ENCODE data around the gene SLC4A2. TPM values are rescaled to one million over a fixed set of nuclear protein-coding genes. Genes with fewer than 3 reads are reported as not detected.

The SLC4A2 gene
- total RNA-seq, 2 experiments from 2014 or later, result 64.2 to 86.0 TPM

DNA sequence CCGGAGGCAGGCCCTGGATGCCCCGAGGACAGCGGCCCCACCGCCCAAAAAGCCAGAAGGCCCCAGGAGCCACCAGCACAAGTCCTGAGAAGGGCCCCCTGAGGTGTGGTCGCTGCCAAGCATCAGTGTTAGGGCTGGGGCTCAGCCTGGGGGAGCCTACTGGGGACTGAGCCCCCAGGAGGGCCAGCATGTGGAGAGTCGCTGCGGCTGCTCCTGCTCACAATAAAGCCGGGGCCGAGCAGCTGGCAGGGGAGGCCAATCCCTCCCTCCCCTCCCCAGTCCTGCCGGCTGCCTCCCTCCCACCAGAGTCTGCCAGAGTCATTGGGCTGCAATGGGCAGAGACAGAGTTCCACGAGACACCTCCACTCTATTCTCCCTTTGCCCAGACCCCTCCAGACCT lies 14.1 kb upstream of the SLC4A2 start:
- no peak overlapping the region for H3K4me3 ChIP-seq (ENCODE audit: low read depth, low read length, poor library complexity, severe bottlenecking)
- intact Hi-C loops (cut with micrococcal nuclease; ENCODE audit: unreplicated experiment), result no loop called here
- no peak overlapping the region for H2AFZ ChIP-seq (ENCODE audit: low read length)
- H3K36me3 ChIP-seq (ENCODE audit: insufficient read depth, low read length), result no peaks in the 10 kb centered on the region
- no peak overlapping the region for H3K4me2 ChIP-seq (ENCODE audit: low read length)
- no TSS peak for BruUV-seq (replicated peaks)
- no peaks in the 10 kb centered on the region for H3K79me2 ChIP-seq (ENCODE audit: insufficient read depth, low read depth, low read length)
- ChIA-PET CTCF (ENCODE audit: unreplicated experiment) (no interaction called here), POLR2A (no interaction called here)
- no peaks in the 10 kb centered on the region for H3K9me2 ChIP-seq (ENCODE audit: insufficient read depth, low read length)
- H3K4me1 ChIP-seq (ENCODE audit: insufficient read depth, low read length, poor library complexity, severe bottlenecking), result no peaks in the 10 kb centered on the region
- no peak for TF ChIP-seq EZH2phosphoT487 (IDR thresholded peaks at IDR 0.05; ENCODE audit: borderline replicate concordance, low read depth, low read length)
- TF ChIP-seq, protein P1, sequence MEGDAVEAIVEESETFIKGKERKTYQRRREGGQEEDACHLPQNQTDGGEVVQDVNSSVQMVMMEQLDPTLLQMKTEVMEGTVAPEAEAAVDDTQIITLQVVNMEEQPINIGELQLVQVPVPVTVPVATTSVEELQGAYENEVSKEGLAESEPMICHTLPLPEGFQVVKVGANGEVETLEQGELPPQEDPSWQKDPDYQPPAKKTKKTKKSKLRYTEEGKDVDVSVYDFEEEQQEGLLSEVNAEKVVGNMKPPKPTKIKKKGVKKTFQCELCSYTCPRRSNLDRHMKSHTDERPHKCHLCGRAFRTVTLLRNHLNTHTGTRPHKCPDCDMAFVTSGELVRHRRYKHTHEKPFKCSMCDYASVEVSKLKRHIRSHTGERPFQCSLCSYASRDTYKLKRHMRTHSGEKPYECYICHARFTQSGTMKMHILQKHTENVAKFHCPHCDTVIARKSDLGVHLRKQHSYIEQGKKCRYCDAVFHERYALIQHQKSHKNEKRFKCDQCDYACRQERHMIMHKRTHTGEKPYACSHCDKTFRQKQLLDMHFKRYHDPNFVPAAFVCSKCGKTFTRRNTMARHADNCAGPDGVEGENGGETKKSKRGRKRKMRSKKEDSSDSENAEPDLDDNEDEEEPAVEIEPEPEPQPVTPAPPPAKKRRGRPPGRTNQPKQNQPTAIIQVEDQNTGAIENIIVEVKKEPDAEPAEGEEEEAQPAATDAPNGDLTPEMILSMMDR (conservative IDR thresholded peaks at IDR 0.05; ENCODE audit: low read length), result no peak
- no peak for DNase-seq (ENCODE audit: low spot score)
- no peaks in the 10 kb centered on the region for H3K9me3 ChIP-seq (ENCODE audit: low read length)
- no peak overlapping the region for H3K27ac ChIP-seq (ENCODE audit: low read depth, low read length, poor library complexity, severe bottlenecking)
- no peaks in the 10 kb centered on the region for H4K20me1 ChIP-seq (ENCODE audit: insufficient read depth, low read length)

DNA sequence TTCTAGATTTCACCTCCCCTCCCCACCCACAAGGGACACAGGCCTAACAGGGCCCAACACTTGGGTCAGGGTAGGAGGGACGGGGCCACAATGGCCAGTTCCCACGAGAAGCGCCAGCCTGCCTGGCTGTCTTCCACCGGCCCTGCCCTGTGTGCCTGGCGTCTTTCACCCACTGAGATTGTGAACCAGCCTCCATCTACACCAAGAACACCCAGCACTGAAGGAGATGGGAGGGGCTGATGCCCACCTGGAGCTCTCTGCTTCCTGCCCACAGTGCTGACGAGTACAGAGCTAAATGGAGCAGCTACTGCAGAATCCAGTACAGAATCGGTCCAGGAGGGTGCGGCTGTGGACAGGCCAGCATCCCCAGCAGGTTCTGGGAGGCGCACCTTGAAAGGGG lies 13.4 kb upstream of the SLC4A2 start:
- no peaks in the 10 kb centered on the region for H3K9me3 ChIP-seq (ENCODE audit: low read length)
- no peaks in the 10 kb centered on the region for H3K4me1 ChIP-seq (ENCODE audit: insufficient read depth, low read length, poor library complexity, severe bottlenecking)
- intact Hi-C loops (cut with micrococcal nuclease; ENCODE audit: unreplicated experiment), result no loop called here
- H3K79me2 ChIP-seq (ENCODE audit: insufficient read depth, low read depth, low read length), result no peaks in the 10 kb centered on the region
- no peak for DNase-seq (ENCODE audit: low spot score)
- no peaks in the 10 kb centered on the region for H3K9me2 ChIP-seq (ENCODE audit: insufficient read depth, low read length)
- no TSS peak for BruUV-seq (replicated peaks)
- TF ChIP-seq, protein P1 (conservative IDR thresholded peaks at IDR 0.05; ENCODE audit: low read length), result no peak
- TF ChIP-seq EZH2phosphoT487 (IDR thresholded peaks at IDR 0.05; ENCODE audit: borderline replicate concordance, low read depth, low read length), result no peak
- H3K4me3 ChIP-seq (ENCODE audit: low read depth, low read length, poor library complexity, severe bottlenecking), result no peak overlapping the region
- no peak overlapping the region for H2AFZ ChIP-seq (ENCODE audit: low read length)
- H3K27ac ChIP-seq (ENCODE audit: low read depth, low read length, poor library complexity, severe bottlenecking), result no peak overlapping the region
- CTCF ChIA-PET (ENCODE audit: unreplicated experiment), result no interaction called here
- H3K4me2 ChIP-seq (ENCODE audit: low read length), result no peak overlapping the region
- no peaks in the 10 kb centered on the region for H3K36me3 ChIP-seq (ENCODE audit: insufficient read depth, low read length)
- H4K20me1 ChIP-seq (ENCODE audit: insufficient read depth, low read length), result no peaks in the 10 kb centered on the region
- POLR2A ChIA-PET, result no interaction called here

DNA sequence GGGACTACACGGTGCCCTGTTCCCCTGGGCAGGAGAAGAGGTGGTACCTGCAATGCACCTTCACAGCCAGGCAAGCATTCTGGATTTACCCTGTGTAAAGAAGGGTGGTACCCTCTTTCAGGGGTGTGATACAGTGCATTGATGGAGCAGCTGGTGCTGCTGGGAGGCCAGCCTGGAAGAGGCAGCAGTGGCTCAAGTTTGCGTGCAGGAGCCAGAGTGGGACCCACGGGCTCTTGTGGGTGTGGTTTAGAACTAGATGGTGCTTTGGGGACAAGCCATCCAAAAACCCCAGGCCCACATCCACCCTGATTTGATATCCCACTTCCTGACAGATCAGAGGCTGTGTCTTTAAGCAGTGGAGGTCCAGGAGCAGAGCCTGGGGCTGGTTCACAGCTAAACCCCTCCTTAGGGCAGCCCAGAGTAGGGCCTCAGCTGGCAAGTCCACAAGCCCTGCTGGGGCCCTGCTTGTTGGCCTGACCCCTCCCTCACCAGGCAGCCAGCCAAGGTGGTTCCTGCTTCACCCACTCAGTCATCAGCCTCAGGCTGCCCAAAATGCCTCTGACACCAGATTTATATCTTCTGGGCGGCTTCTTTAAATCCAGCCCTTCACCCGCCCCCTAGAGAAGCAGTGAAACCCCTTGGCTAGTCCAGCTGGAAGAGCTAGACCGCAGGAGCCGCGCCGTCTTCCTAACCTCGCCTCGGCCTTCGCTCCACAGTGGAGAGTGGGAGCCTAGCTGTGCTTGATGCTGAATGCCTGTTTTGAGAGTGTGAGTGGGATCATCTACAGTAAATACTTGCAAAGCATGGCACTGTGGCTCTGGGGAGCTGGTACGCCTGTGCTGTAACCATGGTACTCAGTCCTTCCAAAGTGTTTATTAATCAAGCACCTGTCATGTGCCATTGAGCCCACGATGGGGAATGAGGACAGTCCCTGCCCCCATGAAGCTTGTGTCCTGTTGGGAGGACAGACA lies 12.5 kb upstream of the SLC4A2 start:
- H3K4me2 ChIP-seq (ENCODE audit: low read length), result no peak overlapping the region
- no peak overlapping the region for H3K4me3 ChIP-seq (ENCODE audit: low read depth, low read length, poor library complexity, severe bottlenecking)
- no peak for TF ChIP-seq EZH2phosphoT487 (IDR thresholded peaks at IDR 0.05; ENCODE audit: borderline replicate concordance, low read depth, low read length)
- TF ChIP-seq, protein P1 (conservative IDR thresholded peaks at IDR 0.05; ENCODE audit: low read length), result no peak
- ChIA-PET POLR2A (no interaction called here), CTCF (ENCODE audit: unreplicated experiment) (no interaction called here)
- no peak for DNase-seq (ENCODE audit: low spot score)
- no peaks in the 10 kb centered on the region for H3K9me3 ChIP-seq (ENCODE audit: low read length)
- no peaks in the 10 kb centered on the region for H3K36me3 ChIP-seq (ENCODE audit: insufficient read depth, low read length)
- H3K27ac ChIP-seq (ENCODE audit: low read depth, low read length, poor library complexity, severe bottlenecking), result no peak overlapping the region
- intact Hi-C loops (cut with micrococcal nuclease; ENCODE audit: unreplicated experiment), result no loop called here
- no peaks in the 10 kb centered on the region for H4K20me1 ChIP-seq (ENCODE audit: insufficient read depth, low read length)
- no peak overlapping the region for H2AFZ ChIP-seq (ENCODE audit: low read length)
- BruUV-seq (replicated peaks), result no TSS peak
- no peaks in the 10 kb centered on the region for H3K4me1 ChIP-seq (ENCODE audit: insufficient read depth, low read length, poor library complexity, severe bottlenecking)
- H3K79me2 ChIP-seq (ENCODE audit: insufficient read depth, low read depth, low read length), result no peaks in the 10 kb centered on the region
- no peaks in the 10 kb centered on the region for H3K9me2 ChIP-seq (ENCODE audit: insufficient read depth, low read length)

Data from OCI-LY7 (cell line).